Measurements from ENCODE around the gene GMDS.
"Not testable (repeated sequence)": the region's sequence is repeated elsewhere in the genome, so short reads cannot be mapped to it uniquely, and the experiment has no call there.

Gene GMDS

DNA sequence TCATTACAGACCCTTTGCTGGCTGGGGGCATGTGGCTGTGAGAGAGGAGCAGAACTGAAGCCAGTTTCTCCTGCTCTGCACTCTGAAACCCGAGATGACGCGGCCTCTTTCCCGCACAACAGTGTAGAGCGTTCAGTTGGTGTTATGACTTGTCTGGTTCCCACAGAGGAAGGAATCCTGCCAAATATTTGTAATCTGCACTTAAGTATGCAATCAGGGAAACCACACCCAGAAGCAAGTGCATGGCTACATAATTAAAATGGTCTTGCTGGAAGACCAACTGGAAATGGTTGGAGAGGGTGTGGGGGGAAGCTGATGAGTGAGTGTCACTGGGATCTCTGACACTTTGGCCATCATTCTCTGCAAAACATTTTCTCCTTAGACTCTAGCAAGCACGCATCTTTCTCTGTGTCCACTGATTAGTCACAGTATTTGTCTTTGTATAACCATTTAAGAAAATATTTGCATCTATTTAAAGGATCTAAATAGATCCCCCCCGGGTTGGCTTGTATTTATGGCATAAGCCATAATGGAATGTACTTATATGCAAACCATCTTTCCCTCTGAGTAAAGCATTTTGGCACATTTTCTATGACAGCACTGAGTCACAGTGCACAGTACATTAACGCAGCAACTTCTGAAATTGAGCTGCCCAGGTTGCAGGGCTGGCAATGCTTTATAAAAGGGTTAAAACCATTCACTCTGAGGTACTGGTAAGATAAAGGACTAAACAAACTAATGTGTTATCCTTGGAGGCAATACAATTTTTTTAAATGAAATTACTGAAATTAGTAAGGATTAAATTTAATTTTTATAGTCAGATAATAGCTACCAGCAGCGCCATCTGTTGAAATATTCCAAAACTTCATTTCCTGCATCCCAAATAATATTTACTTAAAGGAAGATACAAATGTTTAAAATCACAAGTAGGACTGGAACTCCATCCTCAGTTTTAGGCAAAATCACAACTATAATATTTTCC is 559.0 kb downstream of the GMDS start:
- DNase-seq (ENCODE audit: low spot score) = no peak

DNA sequence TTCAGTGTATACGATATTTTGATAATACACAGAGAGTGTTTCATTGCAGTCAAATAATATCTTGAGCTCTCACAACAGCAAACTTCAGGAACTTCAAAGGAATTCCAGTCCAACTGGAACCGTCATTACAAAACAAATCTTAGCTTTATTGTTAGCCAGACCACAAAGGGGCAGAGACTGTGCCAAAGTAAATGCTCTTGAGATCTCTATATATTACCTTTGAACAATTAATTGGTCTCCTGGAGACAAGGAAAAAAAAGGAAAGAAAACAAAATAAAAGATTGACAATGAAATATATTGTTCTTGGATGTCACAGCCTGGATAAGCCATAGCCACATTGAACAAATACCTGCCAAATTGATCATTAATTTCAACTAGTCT is 565.7 kb downstream of the GMDS start:
- DNase-seq (ENCODE audit: low spot score) = no peak

DNA sequence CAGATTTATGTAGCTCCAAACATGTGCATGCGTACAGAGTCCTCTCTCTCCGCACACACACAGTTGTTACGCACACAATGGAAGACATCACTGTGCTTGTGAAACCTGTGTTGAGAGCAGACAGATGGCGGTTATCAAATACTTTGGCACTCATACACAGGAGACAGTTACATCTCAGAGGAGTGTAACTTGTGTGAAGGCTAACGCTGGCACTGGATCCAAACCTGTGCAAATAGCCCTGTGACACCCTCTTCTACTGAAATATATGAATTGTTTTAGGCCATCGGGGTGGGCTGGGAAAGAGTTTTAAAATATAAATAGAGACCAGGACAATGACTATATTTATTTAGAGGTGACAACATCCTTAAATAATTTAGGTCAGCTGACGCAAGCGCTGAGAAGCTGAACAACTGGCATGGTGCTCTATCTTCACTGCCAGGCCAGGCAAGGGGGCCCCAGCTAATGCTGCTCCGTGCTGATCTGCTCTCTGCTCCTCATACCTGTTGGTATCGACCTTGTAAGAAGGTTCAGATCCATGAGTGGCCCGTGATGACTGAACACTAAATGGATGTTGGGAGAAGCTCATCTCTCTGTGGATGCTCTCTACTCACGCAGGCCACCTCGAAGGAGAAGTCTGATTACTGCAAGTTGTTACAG is 566.2 kb downstream of the GMDS start:
- DNase-seq (ENCODE audit: low spot score) = peak; percentile 50

DNA sequence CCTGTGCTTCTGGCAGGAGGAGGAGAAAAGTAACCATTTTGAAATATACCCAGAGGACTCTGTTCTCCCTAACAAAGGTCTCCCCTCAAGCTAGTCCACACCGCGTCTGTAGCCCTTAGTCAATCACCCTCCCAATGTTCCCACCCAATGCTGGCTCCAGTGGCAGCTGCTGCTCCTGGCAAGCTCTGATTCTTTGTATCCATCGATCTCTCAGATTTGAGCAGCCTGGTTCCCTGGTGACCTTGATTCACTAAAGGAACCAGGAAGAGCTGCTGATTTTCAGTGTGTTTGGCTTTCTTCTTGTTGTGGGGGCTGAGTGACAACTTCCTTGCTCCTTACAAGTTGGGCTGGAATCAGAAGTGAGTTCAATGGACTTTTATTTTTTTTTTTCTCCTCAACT is 567.2 kb downstream of the GMDS start:
- DNase-seq (ENCODE audit: low spot score) = no peak

DNA sequence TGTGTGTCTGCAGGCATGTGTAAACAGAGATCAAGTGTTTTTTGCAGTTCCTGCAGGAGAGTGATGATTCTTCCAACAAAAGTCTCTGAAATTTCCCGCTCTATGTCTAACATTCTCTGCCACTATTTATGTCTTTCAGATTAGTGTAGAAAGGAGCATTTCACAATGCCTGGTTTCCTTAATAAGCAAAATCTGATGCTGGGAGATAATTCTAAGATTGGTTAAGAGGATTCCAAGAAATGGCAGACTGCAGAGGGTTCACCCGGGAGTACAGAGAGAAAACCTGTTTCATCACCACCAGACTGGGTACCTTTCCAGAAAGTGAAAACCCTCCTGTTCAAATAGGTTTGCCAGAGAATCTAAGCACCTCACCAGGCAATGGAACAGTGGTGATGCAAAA is 573.0 kb downstream of the GMDS start:
- no peak for DNase-seq (ENCODE audit: low spot score)

DNA sequence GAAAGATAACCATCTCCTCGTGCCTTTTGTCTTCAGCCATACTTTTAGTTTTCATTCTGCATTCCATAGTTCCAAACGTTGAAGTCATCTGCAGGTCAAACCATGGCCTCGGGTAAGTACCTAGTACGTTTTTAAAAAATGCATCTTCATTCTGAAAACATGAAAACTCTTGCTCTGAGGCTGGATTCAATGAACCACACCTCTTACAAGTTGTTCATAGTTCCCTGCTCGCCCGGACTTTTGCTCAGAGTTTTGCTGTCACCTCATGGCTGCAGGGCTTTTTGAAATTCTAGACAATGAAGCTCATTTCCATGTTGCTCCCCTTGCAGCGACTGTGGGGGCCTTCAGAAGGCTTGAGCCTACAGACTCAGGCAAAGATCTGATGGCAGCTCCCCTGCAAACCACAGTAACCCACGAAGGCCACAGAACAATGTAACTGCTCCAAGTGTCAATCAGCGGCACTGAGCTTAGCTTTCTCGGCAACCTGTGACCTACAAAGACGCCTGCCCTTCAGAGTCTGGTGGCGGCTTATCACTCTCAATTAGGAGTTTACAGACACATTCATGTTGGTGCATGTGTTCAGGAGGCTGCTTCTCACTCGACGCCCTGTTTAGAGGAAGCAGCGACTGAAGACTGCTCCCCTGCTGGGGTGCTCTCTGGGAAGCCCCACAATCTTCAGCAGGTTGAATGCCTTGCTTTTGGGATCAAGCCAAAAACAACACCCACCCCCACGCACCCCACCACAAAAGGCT is 574.5 kb downstream of the GMDS start:
- no peak for DNase-seq (ENCODE audit: low spot score)

DNA sequence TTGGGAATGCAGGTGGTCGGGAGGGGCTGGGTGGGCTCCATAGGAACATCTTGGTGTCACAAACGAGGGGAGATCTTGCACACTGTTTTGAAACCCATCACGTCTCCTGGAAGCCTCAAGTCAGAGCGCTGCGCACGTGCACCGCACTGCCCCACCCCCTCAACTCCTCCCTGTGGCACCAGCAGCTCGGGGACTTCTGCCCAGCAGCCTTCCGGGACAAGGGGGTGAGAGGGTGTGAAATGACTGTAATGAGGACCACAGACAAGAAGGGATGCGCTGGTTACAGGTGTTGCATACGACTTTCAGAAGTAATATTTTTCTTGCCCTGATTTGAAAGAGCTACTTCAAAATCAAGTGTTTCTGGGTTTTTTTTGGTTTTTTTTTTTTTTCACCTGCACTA is 575.4 kb downstream of the GMDS start:
- no peak for DNase-seq (ENCODE audit: low spot score)

DNA sequence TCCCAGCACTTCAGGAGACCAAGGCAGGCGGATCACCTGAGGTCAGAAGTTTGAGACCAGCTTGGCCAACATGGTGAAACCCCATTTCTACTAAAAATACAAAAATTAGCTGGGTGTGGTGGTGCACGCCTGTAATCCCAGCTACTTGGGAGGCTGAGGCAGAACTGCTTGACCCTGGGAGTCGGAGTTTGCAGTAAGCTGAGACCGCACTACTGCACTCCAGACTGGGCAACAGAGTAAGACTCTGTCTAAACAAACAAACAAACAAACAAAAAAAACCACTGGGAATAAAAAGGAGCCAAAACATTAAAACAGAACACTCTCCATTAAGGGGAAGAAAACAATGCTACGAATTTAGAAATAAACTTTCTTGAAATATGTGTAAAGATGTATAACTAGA is 576.9 kb downstream of the GMDS start:
- not testable (repeated sequence) for DNase-seq (ENCODE audit: low spot score)

DNA sequence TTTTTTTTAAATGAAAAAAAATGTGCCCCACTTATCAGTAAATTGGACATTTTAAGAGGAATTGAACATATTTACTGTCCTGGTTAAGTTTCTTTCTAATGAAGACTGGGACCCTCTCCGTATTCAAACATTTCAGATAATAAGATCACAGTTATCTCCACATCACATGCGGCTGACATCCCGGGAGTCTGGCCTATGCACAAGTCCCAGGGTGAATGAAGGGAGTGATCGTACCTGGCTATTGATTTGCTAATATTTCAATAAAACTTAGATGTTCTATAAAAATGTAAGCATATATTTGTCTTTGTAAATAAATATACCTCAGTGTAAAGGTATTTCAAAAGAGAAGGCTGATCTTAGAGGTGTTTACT is 577.6 kb downstream of the GMDS start:
- DNase-seq (ENCODE audit: low spot score) = no peak

DNA sequence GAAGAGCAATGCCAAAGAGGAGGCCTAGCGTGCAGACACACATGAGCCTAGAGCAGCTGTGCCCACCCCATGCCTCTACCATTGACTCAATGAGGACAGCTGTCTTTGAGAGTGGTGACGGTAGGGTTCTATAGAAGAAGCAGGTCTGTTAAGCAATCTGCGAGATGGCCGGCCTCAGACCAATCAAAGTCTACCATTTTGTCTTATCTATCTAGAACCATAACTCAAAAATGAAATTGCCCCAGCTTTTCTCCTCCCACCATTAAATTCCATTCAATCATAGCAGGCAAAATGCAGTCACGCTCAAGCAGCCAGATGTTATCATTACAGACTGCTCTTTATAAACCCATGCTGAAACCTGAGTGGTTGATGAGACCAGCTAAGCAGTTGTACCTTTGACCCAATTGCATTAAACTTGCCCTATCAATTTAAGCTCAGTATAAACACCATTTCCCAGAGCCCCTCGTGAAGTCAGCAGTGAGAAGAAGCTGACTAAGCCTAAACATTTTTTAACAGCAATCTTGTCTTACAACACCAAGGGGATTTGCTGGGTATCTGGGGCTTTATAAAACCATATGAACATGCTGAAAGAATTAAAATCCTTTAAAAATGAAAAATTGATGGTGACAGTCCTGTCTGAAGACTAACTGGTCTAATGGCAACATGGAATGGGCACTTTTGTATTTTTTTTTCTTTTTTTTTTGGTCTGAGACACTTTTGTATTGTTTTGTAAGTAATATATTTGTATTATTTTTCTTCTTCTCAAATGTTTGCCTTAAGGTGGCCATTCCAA is 578.2 kb downstream of the GMDS start:
- DNase-seq (ENCODE audit: low spot score) = no peak

DNA sequence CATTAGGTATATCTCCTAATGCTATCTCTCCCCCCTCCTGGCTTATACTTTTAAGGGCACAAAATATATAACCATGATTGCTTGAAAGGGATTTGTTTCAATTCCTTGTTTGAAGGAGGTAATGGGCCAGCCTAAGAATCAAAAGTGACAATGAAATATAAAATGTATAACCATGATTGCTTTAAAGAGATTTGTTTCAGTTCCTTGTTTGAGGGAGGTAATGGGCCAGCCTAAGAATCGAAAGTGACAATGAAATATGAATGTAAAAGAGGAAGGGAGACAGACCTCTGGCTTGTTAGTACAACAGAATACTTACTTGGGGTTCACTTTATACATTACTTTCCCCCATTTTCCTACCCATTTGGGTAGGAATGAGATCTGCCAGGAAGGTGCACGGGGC is 580.2 kb downstream of the GMDS start:
- DNase-seq (ENCODE audit: low spot score) = no peak

DNA sequence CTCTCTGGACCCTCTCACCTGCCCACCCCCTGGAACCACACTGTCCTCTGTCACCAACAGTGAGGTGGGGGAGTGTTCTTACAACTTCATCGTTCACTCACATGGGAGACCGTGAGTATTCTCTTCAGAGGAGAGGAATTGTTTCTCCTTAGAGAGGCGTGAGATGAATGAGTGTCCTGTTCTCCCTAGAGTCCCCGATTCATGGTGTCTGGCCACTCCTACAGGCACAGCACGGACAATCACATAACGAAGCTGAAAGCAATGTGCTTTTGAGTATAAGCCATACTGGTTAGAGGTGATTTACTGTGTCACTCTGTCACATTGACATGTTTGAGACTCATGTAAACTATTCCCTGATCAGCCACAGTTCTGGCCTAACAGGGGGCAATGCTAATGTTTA is 581.1 kb downstream of the GMDS start:
- no peak for DNase-seq (ENCODE audit: low spot score)

DNA sequence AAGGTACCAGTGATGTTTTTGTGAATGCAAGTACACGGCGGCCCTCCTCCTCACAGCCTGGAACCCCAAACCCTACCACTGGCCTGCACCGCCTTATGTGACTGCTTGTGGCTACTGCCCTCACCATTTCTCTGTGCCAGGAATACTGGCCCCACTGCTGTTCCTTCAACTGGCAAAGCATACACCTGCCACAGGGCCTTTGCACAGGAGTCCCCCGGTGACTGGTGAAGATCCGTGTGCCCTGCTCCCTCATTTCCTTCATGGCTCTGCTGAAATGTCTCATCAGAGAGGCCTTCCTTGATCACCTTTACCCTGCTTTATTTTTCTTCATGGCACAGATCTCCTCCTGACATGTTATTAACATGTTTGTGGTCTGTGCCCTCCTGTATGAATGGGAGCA is 581.9 kb downstream of the GMDS start:
- no peak for DNase-seq (ENCODE audit: low spot score)

DNA sequence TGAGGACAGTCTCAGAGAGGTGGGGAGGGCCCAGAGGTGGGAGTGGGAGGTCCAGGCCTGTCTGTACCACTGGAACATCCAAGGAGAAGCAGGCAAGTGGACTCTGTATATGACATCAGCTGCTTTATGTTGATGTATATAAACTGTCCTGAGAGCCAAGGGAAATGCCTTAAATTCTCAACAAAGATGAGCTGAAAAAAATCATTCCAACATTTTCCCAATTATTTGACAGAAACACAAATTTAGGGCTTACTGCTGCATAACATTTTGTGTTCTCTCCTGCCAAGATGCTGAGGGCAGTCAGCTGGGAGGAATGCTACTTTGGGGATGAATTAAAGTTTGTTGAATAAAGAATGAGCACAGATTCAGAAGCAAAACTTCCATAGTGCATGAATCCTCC is 582.9 kb downstream of the GMDS start:
- DNase-seq (ENCODE audit: low spot score) = no peak

DNA sequence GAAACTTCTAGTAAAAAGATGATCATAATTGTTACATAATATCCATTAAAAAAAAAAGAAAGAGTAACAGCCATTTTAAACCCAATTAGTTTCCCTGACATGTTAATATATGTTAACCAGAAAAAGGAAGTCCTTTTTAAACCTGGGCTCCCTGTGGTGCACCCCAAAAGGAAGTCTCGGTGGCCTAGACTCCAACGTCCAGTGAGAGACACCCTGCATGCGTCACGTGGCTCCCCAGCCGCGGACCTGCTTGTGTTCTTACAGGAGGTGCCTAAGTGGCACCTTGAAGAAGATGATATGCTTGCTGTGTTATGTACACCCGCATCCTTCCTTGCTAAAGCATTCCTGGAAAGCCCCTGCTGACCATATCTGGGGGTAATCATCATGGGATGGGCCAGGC is 585.6 kb downstream of the GMDS start:
- DNase-seq (ENCODE audit: low spot score) = no peak

DNA sequence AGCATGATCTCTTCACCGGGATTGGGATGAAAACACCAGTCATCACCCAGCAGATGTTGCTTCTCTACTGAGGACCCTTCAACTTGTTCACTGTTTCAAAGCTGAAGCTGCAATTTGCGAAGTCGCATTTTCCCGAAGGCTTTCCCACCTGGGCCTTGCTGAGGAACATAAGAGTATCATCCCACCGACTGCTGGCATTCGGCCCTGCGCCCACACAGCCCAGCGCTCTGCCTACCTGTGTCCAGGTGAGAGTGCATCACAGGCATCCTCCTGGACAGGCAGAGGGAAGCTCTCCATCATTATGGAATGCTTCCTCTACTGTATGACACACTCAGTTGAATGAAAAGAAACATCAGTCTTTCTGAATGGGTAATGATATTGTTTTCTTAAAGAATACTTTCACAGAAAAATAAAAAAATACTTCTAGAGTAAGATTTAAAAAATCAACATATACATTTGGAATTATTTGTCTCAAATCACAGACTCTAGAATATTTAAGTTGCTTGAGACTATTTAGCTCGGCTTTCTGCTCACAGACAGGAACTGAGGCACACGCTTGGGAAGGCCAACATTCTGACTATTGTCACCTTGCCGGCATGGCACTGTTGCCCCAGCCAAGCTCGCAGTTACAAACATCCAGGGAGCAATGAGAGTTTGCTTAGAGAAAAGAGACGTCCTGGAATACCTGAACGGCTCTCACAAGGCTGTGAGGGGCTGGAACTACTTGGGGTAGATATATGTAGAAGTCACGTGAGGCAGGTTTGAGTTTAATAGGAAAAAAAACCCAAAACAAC is 587.0 kb downstream of the GMDS start:
- no peak for DNase-seq (ENCODE audit: low spot score)

DNA sequence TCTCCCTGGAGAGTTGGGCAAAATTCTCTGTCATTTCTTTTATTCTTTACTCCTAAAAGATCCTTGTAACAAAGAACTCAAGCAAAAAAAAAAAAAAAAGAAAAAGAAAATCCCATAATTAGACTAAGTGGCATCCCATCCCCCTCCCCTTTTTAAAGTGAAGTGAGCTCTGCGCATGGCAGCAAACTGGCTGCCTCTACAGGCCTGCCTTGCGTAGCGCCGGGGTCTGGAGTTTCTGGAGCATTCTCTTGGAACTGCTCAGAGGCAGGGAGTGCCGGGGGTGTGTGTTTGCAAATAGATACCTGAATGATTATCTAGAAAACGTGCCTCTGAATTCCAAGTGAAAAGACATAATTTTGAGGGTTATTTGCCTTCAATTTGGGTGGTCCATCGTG is 587.6 kb downstream of the GMDS start:
- no peak for DNase-seq (ENCODE audit: low spot score)

DNA sequence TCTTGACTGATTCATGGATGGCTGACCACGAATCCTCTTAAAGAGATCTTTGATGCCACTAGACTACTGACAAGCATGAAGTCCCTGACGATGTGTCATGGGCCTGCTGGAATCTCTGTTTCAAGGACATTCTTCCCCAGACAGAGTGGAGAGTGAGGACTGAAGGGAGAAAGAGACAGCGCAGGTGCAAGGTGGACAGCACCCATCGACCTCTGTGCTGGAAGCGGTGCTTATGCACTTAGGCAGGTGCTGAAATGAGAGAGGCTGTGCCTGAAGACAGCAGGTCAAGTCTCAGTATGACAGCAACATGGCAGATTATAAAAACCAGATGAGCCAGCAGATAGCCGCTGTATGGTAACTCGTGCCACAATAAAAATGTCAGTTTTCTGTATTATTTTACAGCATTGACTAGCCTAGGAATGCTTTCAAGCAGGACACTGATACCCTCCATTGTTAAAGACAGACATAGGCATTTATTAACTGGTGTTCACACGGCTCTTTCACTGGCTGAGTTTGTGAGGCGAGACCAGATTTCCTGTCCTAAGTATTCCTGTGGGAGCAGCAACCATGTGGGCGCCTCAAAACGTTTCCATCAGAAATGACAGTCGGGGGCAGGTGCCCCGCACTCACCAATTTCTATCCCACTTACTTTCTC is 588.2 kb downstream of the GMDS start:
- no peak for DNase-seq (ENCODE audit: low spot score)

DNA sequence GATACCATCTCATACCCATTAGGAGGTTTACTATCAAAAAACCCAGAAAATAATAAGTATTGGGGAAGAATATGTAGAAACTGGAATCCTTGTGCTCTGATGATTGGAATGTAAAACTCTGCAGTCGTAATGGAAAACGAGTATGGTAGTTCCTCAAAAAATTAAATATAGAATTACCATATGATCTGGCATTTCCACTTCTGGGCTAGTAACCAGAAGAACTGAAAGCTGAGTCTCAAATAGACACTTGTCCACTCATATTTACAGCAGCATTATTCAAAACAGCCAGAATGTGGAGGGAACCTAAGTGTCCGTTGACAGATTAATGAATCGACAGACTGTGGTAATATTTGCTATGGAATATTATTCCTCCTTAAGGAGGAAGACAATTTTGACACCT is 591.4 kb downstream of the GMDS start:
- no peak for DNase-seq (ENCODE audit: low spot score)

DNA sequence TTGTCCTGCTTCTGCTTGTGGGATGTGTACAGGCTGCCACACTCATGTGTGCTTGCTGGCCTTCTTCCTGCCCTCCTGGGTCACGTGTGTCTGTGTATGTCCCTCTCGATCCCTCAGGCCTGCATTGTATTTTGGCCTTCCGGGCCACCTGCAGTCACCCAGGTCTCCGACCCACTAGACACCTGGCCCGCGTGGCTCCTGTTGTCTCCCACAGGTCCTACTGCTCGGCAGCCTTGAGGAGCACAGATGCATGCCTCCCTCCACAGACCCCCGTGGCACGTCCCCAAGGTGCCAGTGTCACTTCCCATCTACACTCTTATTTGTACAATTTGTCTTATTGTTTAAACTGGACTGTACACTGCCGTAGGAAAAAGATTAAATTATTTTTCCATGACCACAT is 592.6 kb downstream of the GMDS start:
- no peak for DNase-seq (ENCODE audit: low spot score)

DNA sequence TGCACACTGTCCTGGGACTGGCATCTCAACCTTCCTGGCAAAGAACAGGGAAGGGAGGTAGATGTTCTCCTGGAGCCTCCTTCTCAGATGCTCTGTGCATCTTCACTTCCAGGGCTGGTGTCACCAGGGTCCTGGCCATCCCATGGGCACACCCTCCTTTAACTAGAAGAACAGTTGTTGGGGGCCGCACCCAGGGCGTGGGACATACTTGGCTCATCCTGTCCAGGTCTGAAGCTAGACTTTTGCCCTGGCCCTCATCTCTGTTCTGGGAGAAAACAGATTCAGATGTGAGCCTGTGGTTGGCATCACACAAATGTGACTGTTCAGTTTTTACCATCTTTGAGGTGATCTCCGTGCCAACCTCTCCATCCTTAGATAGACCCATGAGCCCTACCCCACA is 594.0 kb downstream of the GMDS start:
- DNase-seq (ENCODE audit: low spot score) = no peak

All from Ammon's horn (tissue), 1 donor.